HG03066 (cell line): ENCODE data around the gene SPPL2B.

Experiments used
- ATAC-seq: cut with Tn5 transposase; IDR thresholded peaks from one replicate; pipeline ENCODE4 v1.9.1; 2021; ENCODE audit warnings: low read depth; ENCODE audit not compliant: unreplicated experiment

Gene SPPL2B

GRCh38 chr19:2320939-2321338 lies 7.5 kb upstream of the SPPL2B start:
- no peak for ATAC-seq

- ATAC-seq, result no peak
These were observed 6.8 kb upstream of the SPPL2B start for GRCh38 chr19:2321565-2322283.

GRCh38 chr19:2323707-2324106 lies 4.8 kb upstream of the SPPL2B start:
- ATAC-seq, result no peak

GRCh38 chr19:2324220-2324948 lies 4.1 kb upstream of the SPPL2B start:
- ATAC-seq, result no peak

- no peak for ATAC-seq
These were observed 3.0 kb upstream of the SPPL2B start for GRCh38 chr19:2325281-2326046.

GRCh38 chr19:2326699-2327360 lies 1.7 kb upstream of the SPPL2B start:
- no peak for ATAC-seq

- ATAC-seq, result no peak
These were observed 597 bp upstream of the SPPL2B start for GRCh38 chr19:2327773-2328400.

- no peak for ATAC-seq
These were observed 630 bp downstream of the SPPL2B start for GRCh38 chr19:2329149-2329478.

GRCh38 chr19:2329501-2329916 lies 1.0 kb downstream of the SPPL2B start:
- ATAC-seq, result no peak

GRCh38 chr19:2330255-2330631 lies 1.8 kb downstream of the SPPL2B start:
- no peak for ATAC-seq

GRCh38 chr19:2330632-2331284 lies 2.3 kb downstream of the SPPL2B start:
- ATAC-seq, result no peak

- no peak for ATAC-seq
These were observed 3.2 kb downstream of the SPPL2B start for GRCh38 chr19:2331601-2332246.

- peak; percentile 49 for ATAC-seq
These were observed 4.0 kb downstream of the SPPL2B start for GRCh38 chr19:2332341-2333026.

- ATAC-seq, result no peak
These were observed 4.7 kb downstream of the SPPL2B start for GRCh38 chr19:2333027-2333806.

GRCh38 chr19:2333807-2334211 lies 5.3 kb downstream of the SPPL2B start:
- ATAC-seq, result no peak

- ATAC-seq, result no peak
These were observed 5.9 kb downstream of the SPPL2B start for GRCh38 chr19:2334426-2334825.

GRCh38 chr19:2334986-2335846 lies 6.7 kb downstream of the SPPL2B start:
- ATAC-seq, result no peak
